ENCODE results near the gene ADARB2.

- TF ChIP-seq CREB1 (IDR thresholded peaks at IDR 0.05; ENCODE audit: low read depth) (no peak), ZBTB7A (IDR thresholded peaks at IDR 0.05; ENCODE audit: low read depth) (no peak), CEBPB (IDR thresholded peaks at IDR 0.05) (no peak), EP300 (IDR thresholded peaks at IDR 0.05; ENCODE audit: borderline replicate concordance) (no peak), RAD21 (IDR thresholded peaks at IDR 0.05; ENCODE audit: low read depth) (no peak), NFIC (IDR thresholded peaks at IDR 0.05) (no peak)
- TF ChIP-seq, protein P1, sequence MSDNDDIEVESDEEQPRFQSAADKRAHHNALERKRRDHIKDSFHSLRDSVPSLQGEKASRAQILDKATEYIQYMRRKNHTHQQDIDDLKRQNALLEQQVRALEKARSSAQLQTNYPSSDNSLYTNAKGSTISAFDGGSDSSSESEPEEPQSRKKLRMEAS (IDR thresholded peaks at IDR 0.05) = no peak
These were observed 392.5 kb downstream of the ADARB2 start for GRCh38 chr10:1344846-1345245.

All from Ishikawa (cell line).